ENCODE results near the gene KCNAB1.

The KCNAB1 gene

DNA sequence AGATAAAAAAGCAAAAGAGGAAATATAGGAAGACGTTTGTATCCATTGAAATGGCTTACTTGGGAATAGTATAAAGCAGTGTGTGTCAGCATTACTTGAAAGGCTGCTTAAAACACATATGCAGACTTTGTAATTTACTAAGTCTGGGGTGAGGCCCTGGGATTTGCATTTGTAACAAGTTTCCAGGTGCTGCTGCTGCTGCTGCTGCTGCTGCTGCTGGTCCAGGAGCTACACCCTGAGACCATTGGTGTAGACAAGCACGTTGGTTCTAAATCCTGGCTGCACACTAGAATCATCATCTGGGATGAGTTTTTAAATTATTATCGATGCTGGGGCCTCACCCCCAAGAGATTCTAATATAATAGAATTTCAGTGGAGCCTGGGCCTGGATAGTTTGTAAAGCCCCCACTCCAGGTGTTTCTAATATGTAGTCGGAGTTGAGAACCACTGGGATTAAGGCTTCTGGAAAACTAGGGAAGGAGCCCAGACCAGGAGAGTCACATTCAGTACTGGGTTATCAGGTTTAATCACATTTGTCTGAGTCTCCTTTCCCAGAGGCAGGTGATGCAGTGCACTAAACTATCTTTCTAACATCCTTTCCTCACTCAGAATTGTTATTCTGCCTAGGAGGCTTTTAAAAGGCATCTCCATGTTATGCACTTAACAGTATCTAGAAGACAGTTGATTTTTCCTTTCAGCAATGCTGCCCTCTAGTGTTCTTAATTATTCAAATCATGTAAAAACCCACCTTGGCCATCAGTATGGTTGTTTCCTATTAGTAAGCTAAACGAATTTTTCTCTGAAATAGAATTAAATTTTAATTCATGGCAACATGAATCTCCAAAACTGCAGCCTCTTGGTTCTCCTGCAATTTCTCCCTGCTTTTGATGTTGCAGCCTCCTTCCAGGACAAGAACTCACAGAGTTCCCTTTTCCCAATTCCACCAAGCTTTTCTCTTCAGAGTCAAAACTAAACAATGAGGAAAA is 389.1 kb downstream of the KCNAB1 start:
- DNase-seq = peak in 1 of 2 donors; percentile 73

DNA sequence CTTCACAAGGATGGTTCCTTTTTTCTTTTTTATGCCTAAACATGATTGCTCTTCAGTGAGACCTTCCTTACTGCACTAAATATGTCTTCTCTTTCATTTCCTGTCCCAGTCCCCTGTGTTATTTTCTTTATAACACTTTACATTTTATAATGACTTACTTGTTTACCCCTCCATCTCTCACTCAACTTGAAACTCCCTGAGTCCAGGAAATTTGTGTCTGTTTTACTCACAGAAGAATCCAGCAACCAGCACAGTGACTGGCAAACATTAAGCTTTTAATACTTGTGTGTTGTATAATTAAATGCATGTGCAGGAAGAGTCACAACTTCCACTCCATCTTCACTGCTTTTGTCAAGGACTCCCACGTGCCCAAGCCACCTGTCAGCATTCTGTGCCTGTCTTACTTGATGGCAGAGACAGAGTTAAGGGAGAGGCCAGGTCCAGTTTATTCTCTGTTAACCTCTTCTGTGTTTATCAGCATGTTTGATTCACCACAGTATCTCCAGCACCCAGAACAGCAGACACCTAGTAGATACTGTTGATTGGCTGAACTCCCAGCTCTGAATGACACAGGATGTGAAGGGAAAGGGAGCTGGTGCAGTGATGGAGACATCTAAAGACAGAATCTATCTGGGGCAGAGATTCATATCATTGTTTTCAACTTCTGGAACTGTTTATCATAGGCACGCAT is 391.8 kb downstream of the KCNAB1 start:
- DNase-seq = peak in 1 of 2 donors; percentile 4

DNA sequence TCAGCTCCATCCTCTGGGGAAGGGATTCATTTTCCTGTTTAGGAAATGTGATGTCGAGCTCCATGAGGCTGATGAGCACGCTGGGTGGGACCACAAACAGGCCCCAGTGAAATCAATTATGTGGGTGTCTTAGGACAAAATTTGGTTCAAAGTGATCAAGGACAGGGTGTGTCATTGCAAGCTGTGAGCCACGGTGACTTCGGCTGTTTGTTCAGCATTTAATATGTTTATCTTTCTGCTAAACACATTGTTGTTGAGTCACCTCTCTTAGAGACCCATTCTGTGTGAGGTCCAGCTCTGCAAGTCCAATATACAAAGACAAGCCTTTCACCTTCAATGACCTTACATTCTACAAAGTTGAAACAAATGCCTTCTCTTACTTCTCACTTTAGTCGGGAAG is 393.2 kb downstream of the KCNAB1 start:
- DNase-seq = no peak

DNA sequence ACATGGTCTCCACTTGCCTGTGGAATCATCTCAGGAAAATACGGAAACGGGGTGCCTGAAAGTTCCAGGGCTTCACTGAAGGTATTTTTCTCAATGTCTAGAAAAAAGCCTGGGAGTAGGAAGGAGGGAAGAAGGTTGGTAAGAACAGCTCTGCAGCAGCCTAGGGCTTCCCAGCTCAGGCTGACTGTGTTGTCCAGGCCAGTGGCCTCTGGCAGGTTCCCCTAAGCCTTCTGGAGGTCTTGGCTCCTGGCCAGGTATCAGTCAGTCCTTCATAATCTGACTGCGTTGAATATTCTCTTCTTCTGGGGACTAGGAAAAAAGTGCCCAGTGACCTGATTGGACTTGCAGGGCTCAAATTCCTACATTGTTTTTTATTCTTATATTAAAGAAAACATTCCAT is 395.9 kb downstream of the KCNAB1 start:
- DNase-seq = no peak

DNA sequence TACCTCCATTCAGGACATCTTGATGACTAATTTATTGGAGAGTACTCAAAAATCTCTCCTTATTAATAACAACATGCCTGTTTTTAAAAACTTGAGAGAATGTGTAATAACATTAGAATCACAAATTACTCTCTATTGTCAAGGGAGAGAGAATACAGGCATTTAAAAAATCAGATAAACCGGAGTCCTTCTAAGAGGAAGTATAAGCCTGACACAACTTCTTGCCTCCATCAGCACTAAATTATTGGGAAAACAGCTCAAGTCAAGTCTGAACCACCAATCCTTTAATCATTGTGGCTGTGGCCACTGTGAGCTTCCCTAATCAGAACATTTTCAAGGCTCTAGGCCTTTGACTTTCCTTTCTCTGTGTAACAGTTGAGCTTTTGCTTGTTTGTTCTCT is 396.6 kb downstream of the KCNAB1 start:
- no peak for DNase-seq

DNA sequence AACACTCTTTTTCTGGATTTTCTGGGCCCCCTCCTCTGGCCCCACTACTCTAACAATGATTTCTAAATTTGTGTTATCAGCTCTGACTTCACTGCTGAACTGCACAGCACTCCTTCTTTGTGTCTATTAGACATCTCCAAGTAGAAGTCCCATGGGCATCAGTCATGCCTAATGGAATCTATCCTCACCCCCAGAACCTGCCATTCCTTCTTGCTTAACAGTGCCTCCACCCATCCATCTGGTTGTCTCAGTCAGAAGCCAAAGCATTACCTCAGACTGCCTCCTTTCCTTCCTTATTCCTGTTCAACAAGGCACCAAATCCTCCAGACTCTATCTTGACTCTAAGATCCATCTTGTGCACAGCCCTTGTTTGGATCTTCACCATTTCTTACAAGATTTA is 398.3 kb downstream of the KCNAB1 start:
- no peak for DNase-seq

DNA sequence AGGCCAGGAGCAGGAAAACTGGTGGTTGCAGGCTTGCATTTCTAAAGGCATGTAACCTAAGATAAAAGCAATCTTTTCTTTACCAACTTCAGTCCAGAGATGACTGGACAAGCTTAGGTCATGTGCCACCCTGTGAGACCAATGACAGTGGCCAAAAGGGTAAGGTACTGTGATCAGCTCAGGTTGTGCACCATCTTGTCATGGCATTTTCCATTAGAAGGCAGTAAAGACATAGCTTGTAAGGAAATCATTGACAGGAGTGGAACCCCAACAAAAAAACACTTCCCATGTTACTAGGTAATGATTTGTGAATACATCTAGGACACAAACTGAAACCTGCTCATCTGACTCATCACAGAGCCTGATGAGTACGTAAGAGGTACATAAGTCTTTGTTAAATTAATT is 399.4 kb downstream of the KCNAB1 start:
- no peak for DNase-seq

DNA sequence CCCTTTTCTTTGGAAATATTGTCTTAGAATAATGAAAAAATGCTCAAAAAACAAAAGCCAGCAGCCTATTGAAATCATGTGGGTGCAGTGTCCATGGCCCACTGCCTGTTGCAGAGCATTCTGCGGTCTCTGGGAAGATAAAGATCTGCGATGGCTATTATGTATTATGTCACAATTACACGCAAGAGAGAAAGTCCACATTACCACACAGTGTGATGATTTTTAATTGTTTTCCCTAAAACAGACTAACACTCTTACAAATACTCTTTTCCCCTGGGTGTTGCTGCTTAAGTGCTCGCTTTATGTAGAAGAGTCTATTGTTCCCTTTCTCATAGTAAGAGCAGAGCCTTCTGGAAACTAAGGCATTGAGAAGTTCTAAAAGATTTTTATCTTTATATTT is 402.3 kb downstream of the KCNAB1 start:
- DNase-seq = no peak

DNA sequence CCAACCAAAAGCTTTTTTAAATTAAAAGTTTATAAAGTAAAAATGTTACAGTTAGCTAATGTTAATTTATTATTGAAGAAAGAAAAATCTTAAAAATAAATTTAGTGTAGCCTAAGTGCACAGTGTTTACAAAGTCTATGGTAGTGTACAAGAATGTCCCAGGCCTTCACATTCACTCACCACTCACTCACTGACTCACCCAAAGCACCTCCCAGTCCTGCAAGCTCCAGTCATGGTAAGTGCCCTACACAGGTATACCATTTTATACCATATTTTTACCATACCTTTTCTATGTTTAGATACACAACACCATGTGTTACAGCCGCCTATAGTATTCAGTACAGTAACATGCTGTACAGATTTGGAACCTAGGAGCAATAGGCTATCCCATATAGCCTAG is 405.4 kb downstream of the KCNAB1 start:
- DNase-seq = no peak

DNA sequence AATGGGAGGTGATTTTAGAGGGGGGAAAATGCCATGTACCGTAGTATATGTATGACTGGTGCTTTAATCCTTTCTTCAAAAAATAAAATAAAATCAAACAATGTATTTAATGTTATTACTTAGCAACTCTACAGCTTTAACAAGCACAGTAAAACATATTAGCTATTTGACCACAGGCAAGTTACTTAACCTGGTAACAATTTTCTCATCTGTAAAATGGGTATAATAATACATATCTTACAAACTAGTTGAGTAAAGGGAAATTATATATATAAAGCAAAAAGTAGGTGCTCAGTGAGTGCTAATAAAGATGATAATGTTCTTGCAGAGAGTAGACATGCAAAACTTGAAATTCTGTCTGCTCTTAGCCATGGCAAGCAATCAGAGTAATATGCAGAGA is 406.7 kb downstream of the KCNAB1 start:
- DNase-seq = no peak

DNA sequence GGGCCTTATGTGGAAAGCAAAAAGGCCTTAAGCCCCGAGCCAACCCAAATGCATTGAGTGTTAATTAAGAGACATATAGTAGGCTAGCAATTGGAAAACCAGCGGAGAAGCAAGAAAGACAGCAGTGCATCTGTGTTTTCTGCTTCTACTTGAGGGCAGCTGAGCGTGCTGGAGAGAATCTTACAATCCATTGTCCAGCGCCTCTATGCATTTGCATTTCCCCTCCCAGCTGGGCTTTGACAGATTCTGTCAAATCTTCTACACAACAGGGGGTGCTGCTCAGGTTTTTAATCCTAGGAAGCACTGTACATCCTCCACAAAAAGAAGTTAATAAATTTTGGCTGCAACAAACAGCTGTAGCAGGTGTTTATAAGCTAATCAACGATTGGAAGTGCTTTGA is 410.6 kb downstream of the KCNAB1 start:
- DNase-seq = no peak

DNA sequence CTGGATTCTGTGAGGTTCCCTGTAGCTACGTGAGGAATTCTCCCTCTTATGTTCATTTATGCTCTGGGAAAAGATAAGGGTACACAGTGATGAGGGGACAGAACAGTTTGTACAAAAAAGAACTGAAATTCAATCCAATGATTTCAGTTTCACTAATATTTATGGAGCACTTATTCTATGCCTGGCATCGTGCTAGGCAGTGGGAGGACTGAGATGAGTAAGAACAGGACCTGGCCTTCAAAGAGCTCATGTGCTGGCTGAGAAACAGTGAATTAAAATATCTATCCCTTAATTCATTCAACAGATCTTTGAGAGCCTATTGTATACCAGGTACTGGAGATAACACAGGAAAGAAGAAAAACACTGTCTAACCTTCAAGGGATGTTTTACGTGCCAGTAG is 412.4 kb downstream of the KCNAB1 start:
- no peak for DNase-seq

DNA sequence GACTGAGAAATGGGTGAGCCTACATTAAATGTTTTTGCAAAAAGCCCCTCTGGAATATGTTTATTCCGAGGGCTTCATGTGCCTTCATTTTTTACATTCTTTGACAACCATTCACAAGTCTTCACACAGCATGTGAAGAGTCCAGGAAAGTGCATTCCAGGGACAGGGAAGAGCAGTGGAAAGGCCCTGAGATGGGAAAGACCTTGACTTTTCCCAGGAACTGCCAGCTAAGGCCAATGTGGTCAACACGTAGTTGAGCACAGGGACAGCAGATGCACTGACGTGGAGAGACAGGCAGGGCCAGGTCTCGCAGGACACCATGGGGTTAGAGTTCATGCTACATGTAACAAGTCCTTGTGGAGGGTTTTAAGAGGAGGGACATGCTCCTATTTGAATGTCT is 412.8 kb downstream of the KCNAB1 start:
- DNase-seq = no peak

DNA sequence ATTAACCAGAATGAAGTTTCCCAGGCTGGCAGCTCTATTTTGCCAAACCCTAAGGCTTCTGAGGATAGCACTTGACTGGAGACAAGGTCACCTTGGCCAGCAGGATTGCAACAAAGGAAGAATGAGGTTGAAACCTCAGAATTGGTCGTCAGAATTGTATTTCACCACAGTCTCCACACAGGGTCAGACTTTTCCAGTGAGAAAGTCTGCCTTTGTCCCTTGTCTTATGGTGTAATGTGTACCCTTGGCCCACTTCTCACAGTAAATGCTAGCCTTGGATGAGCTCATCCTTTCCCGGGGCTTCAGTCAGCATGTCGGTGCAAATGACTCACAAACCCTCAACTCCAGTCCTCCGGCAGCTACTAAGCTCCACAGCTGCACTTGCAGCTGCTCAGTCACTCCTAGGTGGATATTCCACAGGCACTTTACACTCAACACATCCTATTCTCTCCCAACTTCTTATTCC is 414.8 kb downstream of the KCNAB1 start:
- no peak for DNase-seq

DNA sequence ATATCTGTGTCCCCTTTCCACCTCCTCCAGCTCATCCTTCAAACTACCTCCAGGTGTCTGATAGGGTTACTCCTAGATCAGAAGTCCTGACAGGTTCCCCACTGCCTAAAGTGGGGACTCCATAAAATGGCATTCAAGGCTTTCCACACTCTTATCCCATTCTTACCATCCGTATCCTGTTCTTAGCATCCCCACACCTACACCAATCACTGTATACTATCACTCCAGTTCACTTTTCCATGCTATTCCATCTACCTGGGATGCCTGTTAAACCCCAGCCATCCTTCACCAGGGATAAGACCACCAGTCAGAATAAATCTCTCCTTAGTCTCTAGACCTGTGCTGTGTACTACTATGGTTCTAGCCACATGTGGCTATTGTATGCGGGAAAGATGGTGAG is 415.4 kb downstream of the KCNAB1 start:
- no peak for DNase-seq

DNA sequence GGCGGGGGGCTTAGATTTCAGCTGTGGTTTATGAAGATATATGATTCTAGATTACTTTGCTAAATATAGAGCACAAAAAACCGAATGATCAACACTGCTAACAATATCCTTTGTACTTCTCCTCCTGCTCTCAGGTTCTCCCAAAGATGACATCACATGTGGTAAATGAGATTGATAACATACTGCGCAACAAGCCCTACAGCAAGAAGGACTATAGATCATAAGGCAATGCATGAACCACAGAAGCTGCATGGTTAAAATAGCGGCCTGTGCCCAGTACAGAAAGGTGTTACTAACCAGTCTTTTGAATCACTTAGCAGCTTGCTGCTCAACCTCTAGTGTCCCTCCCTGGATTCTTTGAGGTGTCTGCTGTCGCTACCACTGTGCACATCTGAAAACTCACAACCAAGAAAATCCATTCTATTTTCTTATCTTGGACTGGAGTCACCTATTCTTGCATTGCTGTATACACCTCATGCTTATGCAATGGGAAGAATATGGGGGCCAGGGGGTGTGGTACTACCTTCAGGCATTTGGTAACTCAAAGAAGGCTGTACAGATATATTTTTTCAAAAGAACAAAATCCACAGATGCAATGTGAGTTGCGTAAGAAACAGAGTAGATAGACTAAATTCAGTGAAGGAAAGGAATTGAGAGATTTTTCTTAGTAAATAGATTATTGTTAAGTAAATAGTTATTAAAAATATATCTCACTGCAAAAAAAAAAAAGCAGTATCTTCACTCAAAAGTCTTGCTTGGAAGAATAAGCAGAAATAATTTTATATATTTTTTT is 416.3 kb downstream of the KCNAB1 start:
- DNase-seq = no peak

DNA sequence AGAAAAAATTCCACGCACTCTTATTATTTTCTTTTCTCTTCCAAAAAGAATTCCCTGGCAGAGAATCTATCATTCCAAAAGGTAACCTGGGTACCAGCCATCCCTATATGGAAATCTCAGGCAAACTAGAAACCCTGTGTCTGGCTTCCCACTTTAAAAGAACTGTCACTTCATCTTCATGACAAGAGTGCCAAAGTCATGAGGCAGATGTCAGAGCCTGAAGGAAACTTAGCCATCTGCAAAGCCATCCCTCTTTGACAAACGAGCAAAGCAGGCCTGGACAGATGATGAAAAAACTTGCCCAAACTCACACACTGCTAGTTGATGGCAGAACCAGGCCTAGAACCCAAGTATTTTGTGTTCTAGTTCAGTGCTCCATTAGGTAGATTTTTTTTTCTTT is 418.7 kb downstream of the KCNAB1 start:
- DNase-seq = no peak

DNA sequence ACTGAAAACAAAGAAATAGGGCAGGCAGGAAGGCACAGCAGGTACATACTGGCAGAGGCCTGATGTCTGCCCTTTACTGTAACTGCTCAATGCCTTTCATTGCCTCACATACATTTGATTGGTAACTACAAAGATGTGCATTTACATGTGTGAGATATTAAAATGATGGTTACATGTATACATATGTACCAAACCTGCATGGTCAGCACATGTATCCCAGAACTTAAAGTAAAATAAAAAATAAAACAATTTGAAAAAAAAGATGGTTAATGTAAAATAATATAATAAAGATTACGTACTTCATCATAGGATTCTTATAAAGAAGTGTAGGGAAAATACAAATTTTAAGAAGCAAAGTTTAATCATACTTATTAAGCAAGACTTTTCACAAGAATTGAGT is 419.4 kb downstream of the KCNAB1 start:
- DNase-seq = no peak

DNA sequence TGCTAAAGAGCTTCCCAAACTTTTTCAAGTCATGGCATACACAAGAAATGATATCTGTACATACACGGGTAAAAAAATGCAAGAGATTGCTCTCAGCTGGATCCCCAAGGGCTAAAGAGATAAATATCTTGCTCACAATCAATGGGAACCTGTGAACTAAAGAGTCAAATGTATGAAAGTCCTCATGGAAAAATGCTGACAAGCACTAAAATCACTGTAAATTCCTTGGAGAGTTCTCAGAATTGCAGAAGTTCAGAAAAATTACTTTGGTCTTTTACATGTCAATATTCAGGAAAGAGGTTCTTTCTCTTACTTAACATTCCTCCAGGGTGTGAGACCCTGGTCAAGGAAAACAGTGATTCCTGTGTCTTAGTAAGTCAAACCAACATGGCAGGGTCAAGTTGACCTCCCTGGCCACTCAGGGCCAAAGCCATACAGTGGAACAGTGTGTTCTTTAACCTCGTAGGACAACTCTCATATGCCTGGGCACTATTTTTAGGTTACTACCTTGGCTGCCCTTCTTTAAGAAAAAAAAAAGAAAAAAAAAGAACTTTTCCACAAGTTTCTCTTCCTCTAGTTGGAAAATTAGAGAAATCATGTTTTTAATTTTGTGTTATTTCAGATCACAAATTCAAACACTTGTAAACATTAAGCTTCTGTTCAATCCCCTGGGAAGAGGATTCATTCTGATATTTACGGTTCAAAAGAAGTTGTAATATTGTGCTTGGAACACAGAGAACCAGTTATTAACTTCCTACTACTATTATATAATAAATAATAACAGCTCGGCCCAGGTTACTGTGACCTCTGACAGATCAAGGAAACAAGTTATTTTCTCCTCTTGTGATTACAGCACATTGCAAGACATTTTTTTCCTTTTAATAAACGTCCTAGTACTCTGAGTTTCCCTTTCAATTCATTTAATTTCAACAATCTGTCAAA is 422.0 kb downstream of the KCNAB1 start:
- no peak for DNase-seq

DNA sequence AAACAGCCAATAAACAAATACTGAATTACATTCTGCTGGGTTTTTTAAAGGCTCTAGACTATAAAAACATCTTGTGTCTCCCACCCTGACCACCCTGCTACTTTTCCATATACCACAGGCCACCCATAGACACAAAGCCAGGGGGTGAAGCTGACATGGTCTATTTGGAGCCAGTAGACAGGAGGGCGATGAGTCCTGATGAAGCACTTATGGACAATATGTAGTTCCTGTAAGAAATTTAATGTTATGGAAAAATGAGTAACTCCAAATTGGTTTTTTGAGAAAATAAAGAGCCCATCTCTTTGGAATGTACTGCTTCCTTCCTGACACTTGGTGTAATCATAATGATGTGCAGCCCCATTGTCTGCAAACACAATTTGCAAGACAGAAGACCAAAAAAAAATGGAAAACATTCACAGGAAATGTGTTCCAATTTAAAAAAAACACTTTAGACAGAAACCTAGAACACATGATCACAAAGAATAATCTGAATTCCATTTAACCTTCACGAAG is 422.7 kb downstream of the KCNAB1 start:
- no peak for DNase-seq

DNA sequence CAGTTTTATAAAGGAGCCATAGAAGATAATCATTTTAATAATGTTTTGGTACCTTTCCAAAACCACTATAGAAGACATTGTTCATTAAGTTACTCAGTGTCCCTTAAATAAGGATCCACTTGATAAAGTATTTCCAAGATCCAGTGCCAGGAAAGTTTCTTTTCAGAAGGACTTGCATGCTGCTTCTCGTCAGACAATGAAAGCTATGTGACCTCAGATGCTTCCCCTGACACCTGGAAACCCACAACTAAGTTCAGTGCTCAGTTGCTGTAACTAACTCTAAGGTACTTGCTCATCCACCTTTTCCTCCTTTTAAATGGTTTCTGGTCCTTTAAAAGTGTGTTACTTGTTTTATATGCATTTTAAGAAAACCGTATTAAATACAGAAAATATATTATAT is 427.3 kb downstream of the KCNAB1 start:
- no peak for DNase-seq
